Measurements from ENCODE around the gene NDUFS2. TPM values are rescaled to one million over a fixed set of nuclear protein-coding genes. Genes with fewer than 3 reads are reported as not detected.

NDUFS2 gene
- total and polyA plus RNA-seq, 5 experiments from 2014 or later = 78.6 to 127 (median 106) TPM

DNA sequence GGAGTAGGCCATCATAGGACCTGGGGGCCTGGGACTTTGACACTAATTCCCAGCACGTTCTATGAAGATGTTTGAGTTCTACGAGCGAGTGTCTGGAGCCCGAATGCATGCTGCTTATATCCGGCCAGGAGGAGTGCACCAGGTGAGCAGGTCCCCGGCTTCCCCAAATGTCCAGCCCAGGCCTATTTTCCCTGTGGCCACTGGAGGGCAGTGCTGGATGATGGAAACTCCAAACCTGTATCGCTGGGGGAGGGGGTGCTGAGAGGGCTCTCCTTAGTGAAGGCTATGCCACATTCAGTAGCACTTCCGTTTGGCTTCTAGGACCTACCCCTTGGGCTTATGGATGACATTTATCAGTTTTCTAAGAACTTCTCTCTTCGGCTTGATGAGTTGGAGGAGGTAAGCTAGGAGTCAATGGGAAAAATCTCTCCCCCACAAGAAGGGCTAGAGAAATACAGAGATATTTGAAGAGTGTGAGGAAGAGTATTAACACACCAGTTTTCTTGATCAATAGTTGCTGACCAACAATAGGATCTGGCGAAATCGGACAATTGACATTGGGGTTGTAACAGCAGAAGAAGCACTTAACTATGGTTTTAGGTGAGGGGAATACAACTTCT is 7.7 kb downstream of the NDUFS2 start:
- Mint-ChIP-seq H3K4me3 (no peak overlapping the region), H3K4me1 (peaks cover 22 to 54% (median 45%) of the 10 kb centered on the region in 4 donors), H3K27ac (peak overlapping the region; percentile 46 to 91 (median 83)), H3K36me3 (peaks cover 9 to 96% (median 29%) of the 10 kb centered on the region in 3 donors), H3K9me3 (no peaks in the 10 kb centered on the region), H3K27me3 (no peaks in the 10 kb centered on the region)
- DNase-seq (peak; percentile 62 to 90 (median 75)), ATAC-seq (peak; percentile 96 to 97)
- POLR2A ChIA-PET = interaction anchor here (0.6 to 10.4 kb wide), 6 partner anchors 8 to 96 kb away, joined by 3 to 113 read pairs (median 6); partner anchors contain the start of genes APOA2, NDUFS2 and TOMM40L

DNA sequence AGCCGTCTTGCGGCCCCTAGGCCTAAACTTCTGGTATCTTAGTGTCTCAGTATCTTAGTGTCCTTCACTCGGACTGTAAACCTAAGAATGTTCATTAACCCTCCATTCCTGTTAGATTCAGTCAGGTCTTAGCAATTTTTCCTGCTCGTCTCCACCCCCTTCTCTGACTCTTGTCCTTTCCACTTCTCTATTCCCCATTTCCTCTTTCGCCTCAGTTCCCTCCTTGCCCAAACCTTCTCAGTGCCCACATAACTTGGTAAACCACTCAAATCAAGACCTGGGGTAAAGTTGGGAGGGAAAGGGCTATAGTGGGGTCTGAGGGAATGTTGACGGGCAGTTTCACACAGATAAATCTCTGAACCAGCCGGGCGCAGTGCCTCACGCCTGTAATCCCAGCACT is 12.2 kb downstream of the NDUFS2 start:
- H3K27me3 Mint-ChIP-seq = no peaks in the 10 kb centered on the region
- H3K4me1 Mint-ChIP-seq = peaks cover 42 to 60% (median 56%) of the 10 kb centered on the region in 4 donors
- no peak for ATAC-seq
- POLR2A ChIA-PET = interaction anchor here (0.7 to 10.4 kb wide), 3 partner anchors 8 to 97 kb away, joined by 3 to 113 read pairs (median 7); partner anchors contain the start of genes APOA2 and TOMM40L
- peaks cover 9 to 58% (median 28%) of the 10 kb centered on the region in 3 donors for H3K36me3 Mint-ChIP-seq
- H3K9me3 Mint-ChIP-seq = no peaks in the 10 kb centered on the region
- DNase-seq = no peak
- H3K27ac Mint-ChIP-seq = peak overlapping the region in 9 of 10 donors; percentile 28 to 97 (median 90)
- peak overlapping the region in 7 of 10 donors; percentile 3 to 88 (median 69) for H3K4me3 Mint-ChIP-seq

DNA sequence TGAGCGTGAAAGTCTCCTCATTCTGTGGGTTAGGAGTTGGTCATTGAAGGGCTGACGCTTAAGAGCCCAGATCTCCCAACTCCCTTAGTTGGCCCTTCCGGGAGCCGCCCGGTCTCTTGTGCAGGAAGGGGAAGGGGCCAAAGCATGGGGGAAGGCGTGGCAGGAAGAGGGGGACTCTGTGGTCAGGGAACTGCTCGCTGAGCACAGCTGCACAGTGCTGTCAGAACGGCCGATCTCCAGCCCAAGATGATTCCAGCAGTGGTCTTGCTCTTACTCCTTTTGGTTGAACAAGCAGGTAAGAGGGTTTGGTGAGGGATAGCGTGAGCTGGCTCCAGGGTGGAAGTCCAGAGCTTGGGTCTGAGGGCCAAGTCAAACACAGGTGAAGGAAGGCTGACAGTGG is 12.9 kb downstream of the NDUFS2 start, which contains the start of gene FCER1G:
FCER1G (plus strand) TSS at position 220 of the 400 bp plus-strand sequence; CDS start at position 247, 27 bp downstream.
- POLR2A ChIA-PET = interaction anchor here (0.6 to 15.0 kb wide), 9 partner anchors 9 to 98 kb away, joined by 3 to 231 read pairs (median 7); partner anchors contain the start of genes APOA2, NDUFS2, SDHC and TOMM40L
- DNase-seq = no peak
- no peaks in the 10 kb centered on the region for H3K9me3 Mint-ChIP-seq
- peak; percentile 20 to 23 for ATAC-seq
- H3K27ac Mint-ChIP-seq = peak within 1 kb of the TSS; percentile 82 to 97 (median 92)
- no peaks in the 10 kb centered on the region for H3K27me3 Mint-ChIP-seq
- H3K36me3 Mint-ChIP-seq = peaks cover 6 to 53% (median 21%) of the 10 kb centered on the region in 3 donors
- H3K4me1 Mint-ChIP-seq = peaks cover 39 to 60% (median 56%) of the 10 kb centered on the region in 4 donors
- H3K4me3 Mint-ChIP-seq = peak within 1 kb of the TSS; percentile 67 to 88 (median 80)

DNA sequence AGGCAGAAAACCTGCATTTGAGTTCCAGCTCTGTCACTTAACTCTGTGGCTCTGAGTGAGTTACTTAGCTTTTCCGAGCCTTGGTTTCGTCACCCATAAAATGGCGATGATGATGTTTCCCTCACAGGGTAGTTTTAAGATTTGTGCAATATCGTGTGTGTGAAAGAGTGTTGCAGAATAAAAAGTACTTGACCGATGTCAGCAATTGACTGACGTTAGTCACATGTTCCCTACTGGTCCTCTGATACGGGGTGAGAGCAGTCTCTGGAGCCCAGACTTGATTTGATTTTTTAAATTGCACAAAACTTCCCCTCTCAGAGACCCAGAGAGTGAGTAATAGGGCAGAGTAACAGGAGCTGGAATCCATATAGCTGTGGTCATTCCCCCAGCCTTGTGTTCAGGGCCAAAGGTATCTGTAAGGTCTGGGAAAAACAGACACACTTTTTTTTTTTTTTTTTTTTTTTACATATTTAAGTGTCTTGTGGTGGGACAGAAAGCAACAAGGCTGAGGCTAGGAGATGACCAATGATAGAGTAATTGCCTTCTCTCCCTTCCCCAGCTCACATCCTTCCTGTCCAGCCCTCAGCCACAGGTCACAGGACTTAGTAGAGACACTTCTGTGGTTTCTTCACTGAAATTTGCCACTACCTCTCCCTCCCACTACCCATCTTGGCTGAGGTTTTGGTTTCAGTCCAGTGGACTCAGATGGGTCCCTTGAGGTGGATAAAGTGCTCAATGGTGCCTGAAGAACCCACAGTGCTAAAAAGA is 15.0 kb downstream of the NDUFS2 start:
- peaks cover 45 to 72% (median 64%) of the 10 kb centered on the region in 4 donors for H3K4me1 Mint-ChIP-seq
- H3K36me3 Mint-ChIP-seq = peaks cover 5 to 33% (median 19%) of the 10 kb centered on the region in 3 donors
- ATAC-seq (peak; percentile 18 to 35), DNase-seq (no peak)
- POLR2A ChIA-PET = interaction anchor here (0.6 to 15.0 kb wide), 11 partner anchors 7 to 880 kb away, joined by 3 to 231 read pairs (median 4); partner anchors contain the start of genes APOA2, NDUFS2, PCP4L1 and TOMM40L
- peak overlapping the region; percentile 90 to 97 (median 96) for H3K27ac Mint-ChIP-seq
- H3K4me3 Mint-ChIP-seq = peak overlapping the region; percentile 57 to 89 (median 81)
- H3K27me3 Mint-ChIP-seq = no peaks in the 10 kb centered on the region
- H3K9me3 Mint-ChIP-seq = no peaks in the 10 kb centered on the region

DNA sequence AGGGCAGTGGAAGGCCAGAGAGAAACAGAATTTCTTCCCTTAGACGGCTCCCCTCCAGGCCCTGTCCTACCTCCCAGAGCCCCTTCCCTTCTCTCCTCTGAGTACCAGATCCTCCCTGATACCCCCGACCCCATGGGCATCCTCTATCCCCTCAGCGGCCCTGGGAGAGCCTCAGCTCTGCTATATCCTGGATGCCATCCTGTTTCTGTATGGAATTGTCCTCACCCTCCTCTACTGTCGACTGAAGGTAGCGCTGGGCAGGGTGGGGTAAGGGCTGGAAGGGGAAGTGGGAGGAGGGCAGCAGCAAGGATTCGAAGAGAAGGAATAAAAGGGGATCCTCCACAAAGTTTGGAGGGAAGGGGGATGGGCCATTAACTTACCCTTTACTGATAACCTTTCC is 15.7 kb downstream of the NDUFS2 start:
- H3K4me1 Mint-ChIP-seq = peaks cover 47 to 77% (median 68%) of the 10 kb centered on the region in 4 donors

DNA sequence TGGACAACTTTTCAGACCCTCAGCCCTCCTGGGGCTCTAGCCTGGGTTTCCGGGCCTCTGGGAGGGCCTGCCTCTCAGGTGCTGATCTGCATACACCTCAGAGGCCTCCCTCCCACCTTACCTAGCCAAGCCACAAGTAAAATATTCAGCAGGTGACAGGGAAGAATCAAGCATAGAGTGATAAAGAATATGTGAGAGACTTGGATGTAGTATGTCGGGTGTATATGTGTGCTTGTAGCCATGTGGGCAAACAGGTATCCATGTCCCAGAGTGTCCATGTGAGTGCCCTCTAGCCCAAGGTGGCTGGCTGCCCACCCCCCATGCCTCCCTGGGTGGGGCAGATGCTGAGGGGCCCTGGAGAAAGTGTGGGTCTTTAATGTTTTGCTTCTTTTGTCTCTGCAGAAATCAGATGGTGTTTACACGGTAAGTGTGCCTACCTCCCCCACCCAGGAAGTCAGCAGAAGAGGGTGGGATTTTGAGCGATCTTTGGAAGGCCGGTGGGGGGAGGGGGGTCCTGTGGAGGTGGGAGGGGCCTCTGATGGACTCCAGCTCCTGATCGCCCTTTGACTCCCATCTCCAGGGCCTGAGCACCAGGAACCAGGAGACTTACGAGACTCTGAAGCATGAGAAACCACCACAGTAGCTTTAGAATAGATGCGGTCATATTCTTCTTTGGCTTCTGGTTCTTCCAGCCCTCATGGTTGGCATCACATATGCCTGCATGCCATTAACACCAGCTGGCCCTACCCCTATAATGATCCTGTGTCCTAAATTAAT is 16.3 kb downstream of the NDUFS2 start:
- Mint-ChIP-seq H3K9me3 (no peaks in the 10 kb centered on the region), H3K27ac (peak overlapping the region; percentile 90 to 97 (median 96)), H3K4me1 (peaks cover 48 to 79% (median 70%) of the 10 kb centered on the region in 4 donors), H3K36me3 (peaks cover 5 to 20% (median 13%) of the 10 kb centered on the region in 3 donors), H3K4me3 (peak overlapping the region; percentile 57 to 89 (median 80)), H3K27me3 (no peaks in the 10 kb centered on the region)
- peak; percentile 54 to 68 for ATAC-seq
- peak in 2 of 10 donors; percentile 27 to 29 for DNase-seq
- POLR2A ChIA-PET = interaction anchor here (0.5 to 15.0 kb wide), 11 partner anchors 8 to 739 kb away, joined by 3 to 231 read pairs (median 5); partner anchors contain the start of genes NDUFS2 and PPOX

More for the DNA sequence above, 15.7 kb downstream of the NDUFS2 start:
- no peaks in the 10 kb centered on the region for H3K27me3 Mint-ChIP-seq
- ATAC-seq = no peak
- POLR2A ChIA-PET = interaction anchor here (0.6 to 15.0 kb wide), 9 partner anchors 6 to 738 kb away, joined by 3 to 231 read pairs (median 4); partner anchors contain the start of genes APOA2, NDUFS2 and TOMM40L
- peak overlapping the region; percentile 57 to 89 (median 80) for H3K4me3 Mint-ChIP-seq
- H3K9me3 Mint-ChIP-seq = no peaks in the 10 kb centered on the region
- no peak for DNase-seq
- peak overlapping the region; percentile 90 to 97 (median 96) for H3K27ac Mint-ChIP-seq
- H3K36me3 Mint-ChIP-seq = peaks cover 5 to 26% (median 19%) of the 10 kb centered on the region in 3 donors

DNA sequence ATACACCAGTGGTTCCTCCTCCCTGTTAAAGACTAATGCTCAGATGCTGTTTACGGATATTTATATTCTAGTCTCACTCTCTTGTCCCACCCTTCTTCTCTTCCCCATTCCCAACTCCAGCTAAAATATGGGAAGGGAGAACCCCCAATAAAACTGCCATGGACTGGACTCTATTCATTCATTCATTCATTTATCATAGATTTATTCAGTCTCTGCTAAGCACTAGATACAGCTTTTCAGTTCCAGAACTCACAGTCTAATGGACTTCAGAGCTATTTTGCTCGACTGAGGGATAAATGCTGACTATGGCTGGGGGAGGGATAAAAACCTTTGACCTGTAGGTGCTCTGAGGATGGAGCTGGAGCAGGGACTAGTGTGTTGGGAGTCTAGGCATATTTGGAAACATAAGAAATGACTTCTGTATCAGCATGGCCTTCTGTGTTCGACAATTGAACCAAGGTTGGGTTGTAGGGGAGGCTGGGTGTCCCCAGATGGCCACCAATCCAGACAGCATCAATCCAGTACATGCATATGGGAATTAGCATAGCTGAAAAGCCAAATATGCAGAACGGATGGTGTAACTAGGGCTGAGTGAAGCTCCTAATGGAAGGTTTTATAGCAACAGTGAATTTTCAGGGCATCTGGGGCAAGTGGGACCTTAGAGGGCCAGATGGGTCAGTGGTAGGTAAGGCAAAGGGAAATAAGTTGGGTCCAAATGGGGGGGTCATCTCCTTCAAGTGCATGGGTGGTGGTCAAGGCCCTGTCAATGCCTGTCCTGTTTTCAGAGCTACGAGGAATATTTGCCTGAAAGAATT is 17.1 kb downstream of the NDUFS2 start:
- Mint-ChIP-seq H3K27me3 (no peaks in the 10 kb centered on the region), H3K36me3 (peaks cover 0 to 12% (median 6%) of the 10 kb centered on the region in 3 donors), H3K4me1 (peaks cover 51 to 81% (median 75%) of the 10 kb centered on the region in 4 donors), H3K27ac (peak overlapping the region; percentile 90 to 97 (median 96)), H3K9me3 (no peaks in the 10 kb centered on the region), H3K4me3 (peak overlapping the region in 9 of 10 donors; percentile 25 to 89 (median 81))
- POLR2A ChIA-PET = interaction anchor here (0.5 to 15.0 kb wide), 8 partner anchors 9 to 229 kb away, joined by 3 to 231 read pairs (median 5); partner anchors contain the start of genes NDUFS2 and PPOX
- ATAC-seq = no peak
- no peak for DNase-seq

DNA sequence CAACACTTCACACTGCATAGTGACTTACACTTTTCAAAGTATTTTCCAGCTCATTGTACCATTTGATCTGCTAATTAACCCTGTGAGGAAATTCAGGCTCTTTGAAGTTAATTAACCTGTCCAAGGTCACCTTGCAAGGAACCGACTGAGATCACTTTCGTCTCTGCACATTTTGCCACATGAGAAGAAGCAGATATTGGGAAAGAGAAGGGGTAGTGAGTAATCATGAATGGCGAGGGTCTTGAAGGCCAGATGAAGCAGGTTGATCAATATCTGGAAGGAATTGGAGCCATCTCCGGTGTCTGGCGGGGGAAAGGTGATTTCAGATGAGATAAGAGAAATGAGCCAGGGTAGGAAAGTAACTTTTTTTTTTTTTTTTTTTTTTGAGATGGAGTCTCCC is 17.8 kb downstream of the NDUFS2 start:
- POLR2A ChIA-PET = interaction anchor here (1.3 to 15.0 kb wide), 6 partner anchors 7 to 86 kb away, joined by 5 to 231 read pairs (median 18); partner anchors contain the start of genes FCER1G and NDUFS2
- Mint-ChIP-seq H3K4me3 (peak overlapping the region in 3 of 10 donors; percentile 16 to 82 (median 23)), H3K36me3 (peaks cover 0 to 4% (median 1%) of the 10 kb centered on the region in 3 donors), H3K9me3 (no peaks in the 10 kb centered on the region), H3K27me3 (no peaks in the 10 kb centered on the region), H3K4me1 (peaks cover 47 to 78% (median 71%) of the 10 kb centered on the region in 4 donors), H3K27ac (peak overlapping the region; percentile 90 to 97 (median 96))
- no peak for DNase-seq
- ATAC-seq = no peak

DNA sequence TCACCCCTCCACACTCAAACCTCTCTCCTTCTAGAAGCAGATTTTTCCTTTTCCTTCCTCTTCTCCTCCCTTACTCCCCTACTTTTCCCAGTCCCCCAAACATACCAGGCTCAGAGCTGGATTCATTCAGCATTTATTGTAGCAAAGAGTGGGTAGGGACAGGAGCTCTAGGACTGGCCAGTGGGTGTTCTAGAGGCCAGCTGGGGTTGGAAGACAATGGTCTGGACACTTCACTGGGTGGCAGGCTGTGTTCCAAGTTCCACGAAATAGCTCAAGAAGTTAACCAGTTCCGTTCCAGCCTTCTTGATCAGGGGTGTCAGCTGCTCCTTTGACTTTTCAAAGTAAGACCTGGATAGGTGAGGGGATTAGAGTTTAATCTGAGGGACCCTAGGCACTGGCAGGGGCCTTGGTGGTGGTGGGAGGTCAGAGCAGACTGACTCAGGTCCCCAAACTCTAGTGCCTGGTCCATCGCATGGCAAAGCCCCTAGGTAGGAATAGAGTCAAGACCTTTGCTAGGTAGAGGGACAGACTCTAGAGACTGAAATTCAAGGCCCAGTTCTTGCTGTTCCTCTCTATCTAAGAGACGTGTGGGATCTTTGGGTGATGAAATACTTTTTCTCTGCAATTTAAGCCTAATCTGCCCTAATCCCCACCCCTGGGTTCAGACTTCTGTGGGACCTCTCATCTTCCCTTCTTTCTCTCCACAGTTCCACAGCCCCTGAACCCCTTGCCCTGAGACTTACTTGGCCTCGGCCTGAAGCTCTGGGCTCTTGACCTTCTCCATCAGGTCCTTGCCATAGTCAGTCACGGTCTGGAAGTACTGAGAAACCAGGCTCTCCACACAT is 20.2 kb downstream of the NDUFS2 start:
- ATAC-seq = no peak
- peak overlapping the region in 5 of 10 donors; percentile 4 to 48 (median 25) for H3K4me3 Mint-ChIP-seq
- DNase-seq = no peak
- H3K27me3 Mint-ChIP-seq = no peaks in the 10 kb centered on the region
- H3K9me3 Mint-ChIP-seq = no peaks in the 10 kb centered on the region
- POLR2A ChIA-PET = interaction anchor here (0.5 to 15.0 kb wide), 9 partner anchors 10 to 169 kb away, joined by 3 to 231 read pairs (median 5); partner anchors contain the start of genes FCER1G and NDUFS2
- H3K4me1 Mint-ChIP-seq = peaks cover 52 to 82% (median 77%) of the 10 kb centered on the region in 4 donors
- peak overlapping the region; percentile 62 to 90 (median 82) for H3K27ac Mint-ChIP-seq
- peaks cover 0 to 3% (median 0%) of the 10 kb centered on the region in 3 donors for H3K36me3 Mint-ChIP-seq
